GM12878 (cell line): ENCODE measurements around the gene SPTBN1. TPM values are rescaled to one million over a fixed set of nuclear protein-coding genes. Genes with fewer than 3 reads are reported as not detected.

Experiments used
- ATAC-seq: fragments of 200-7000 bp; cut with Tn5 transposase; 3 replicates; pipeline ENCODE4 v1.9.1; 2020; ENCODE audit warnings: mild to moderate bottlenecking, moderate library complexity
- BruUV-seq: library from RNA; stranded (reverse); fragments of 400-500 nt; replicated peaks from 2 replicates; lab custom pipeline; 2021; lab: Mats Ljungman, UMichigan
- CTCF ChIA-PET: fragments of 300-600 bp; sonication (Branson Sonifier 250); formaldehyde crosslinking; extraction: SDS; loops from one replicate; lab custom pipeline; 2021; ENCODE audit warnings: inconsistent platforms; lab: Yijun Ruan, JAX
- POLR2A ChIA-PET: fragments of 350-600 bp; formaldehyde crosslinking; extraction: SDS; loops from one replicate; lab custom pipeline; 2021; ENCODE audit warnings: inconsistent platforms; lab: Charles Lee
- RAD21 ChIA-PET: fragments of 300-600 bp; sonication (Branson Sonifier 250); formaldehyde crosslinking; loops from one replicate; lab custom pipeline; 2023; ENCODE audit warnings: antibody characterized with exemption; ENCODE audit not compliant: unreplicated experiment; lab: Charles Lee
- SMC1A ChIA-PET: fragments of 300-600 bp; sonication (Branson Sonifier 250); formaldehyde crosslinking; loops from one replicate; lab custom pipeline; 2023; ENCODE audit not compliant: unreplicated experiment, uncharacterized antibody; lab: Charles Lee
- DNase-seq: peaks from one replicate; pipeline ENCODE4 v3.0.0-alpha.2; 2011; ENCODE audit warnings: low read depth, low spot score
- FAIRE-seq: peaks from 3 replicates; lab custom pipeline; 2011; peaks lifted over from hg19 to GRCh38; lab: Jason Lieb, UNC
- H2AFZ ChIP-seq: 2 replicates; pipeline ENCODE4 v1.6.0; 2011; ENCODE audit warnings: low read depth, low read length, control low read depth; ENCODE audit not compliant: control insufficient read depth
- H3K27ac ChIP-seq: 2 replicates; pipeline ENCODE4 v1.5.1; 2011; ENCODE audit warnings: control low read depth; ENCODE audit not compliant: control insufficient read depth, insufficient read depth
- H3K27me3 ChIP-seq, 2 experiments: replicated peaks in 1 of 2; 2 replicates each; pipeline versions ENCODE4 v1.6.0 to v1.6.1; 2011; ENCODE audit warnings: low read length in 1 of 2; ENCODE audit not compliant: control insufficient read depth in 2 of 2, insufficient read depth in 2 of 2
- H3K36me3 ChIP-seq, 2 experiments: 2 replicates each; pipeline ENCODE4 v1.5.1; 2011; ENCODE audit warnings: low read length in 1 of 2; ENCODE audit not compliant: control insufficient read depth in 2 of 2, insufficient read depth in 2 of 2
- H3K4me1 ChIP-seq: 2 replicates; pipeline ENCODE4 v1.6.1; 2011; ENCODE audit warnings: mild to moderate bottlenecking, low read length, moderate library complexity, mixed read lengths; ENCODE audit not compliant: control insufficient read depth, insufficient read depth
- H3K4me2 ChIP-seq: 2 replicates; pipeline ENCODE4 v1.6.0; 2011; ENCODE audit warnings: control low read depth; ENCODE audit not compliant: control insufficient read depth, insufficient read depth
- H3K4me3 ChIP-seq: fragments of 200-600 bp; sonication (generic); 2 replicates; pipeline ENCODE4 v1.5.1; 2016
- H3K79me2 ChIP-seq: 2 replicates; pipeline ENCODE4 v1.6.0; 2011; ENCODE audit warnings: low read length; ENCODE audit not compliant: control insufficient read depth, insufficient read depth
- H3K9ac ChIP-seq: 2 replicates; pipeline ENCODE4 v1.8.0; 2011; ENCODE audit warnings: low read length, control low read depth, mixed read lengths; ENCODE audit not compliant: control insufficient read depth, insufficient read depth
- H3K9me3 ChIP-seq: replicated peaks from 3 replicates; pipeline ENCODE4 v1.5.1; 2011; ENCODE audit warnings: mild to moderate bottlenecking, low read length; ENCODE audit not compliant: control insufficient read depth, insufficient read depth
- H4K20me1 ChIP-seq: 2 replicates; pipeline ENCODE4 v1.6.0; 2011; ENCODE audit not compliant: control insufficient read depth, insufficient read depth
- MLLT1 ChIP-seq: fragments of 450-650 bp; IDR thresholded peaks from 2 replicates; pipeline ENCODE4 v1.6.1; 2016; ENCODE audit warnings: mild to moderate bottlenecking
- MTA2 ChIP-seq: fragments of 450-650 bp; IDR thresholded peaks from 2 replicates; pipeline ENCODE4 v1.6.1; 2016; ENCODE audit warnings: low read depth, mild to moderate bottlenecking, moderate library complexity
- POLR2AphosphoS5 ChIP-seq: IDR thresholded peaks from 2 replicates; pipeline ENCODE4 v1.6.1; 2011; ENCODE audit warnings: mild to moderate bottlenecking, low read length, inconsistent platforms
- SKIL ChIP-seq: fragments of 450-650 bp; IDR thresholded peaks from 2 replicates; pipeline ENCODE4 v1.6.1; 2017; ENCODE audit warnings: mild to moderate bottlenecking, low read depth, inconsistent platforms; ENCODE audit not compliant: poor library complexity, severe bottlenecking
- ZBED1 ChIP-seq: IDR thresholded peaks from 2 replicates; pipeline ENCODE4 v1.6.1; 2016; ENCODE audit warnings: borderline replicate concordance
- WGBS: methylation state at CpG from one replicate; pipeline ENCODE4 v1.1.6; 2016; ENCODE audit warnings: low lambda C conversion rate; ENCODE audit not compliant: insufficient replicate concordance, insufficient coverage; ENCODE audit errors: missing lambda C conversion rate; 5-methylcytosine and 5-hydroxymethylcytosine counted together
- in situ Hi-C: fragments of 300-500 bp; cut with MboI; formaldehyde crosslinking; loops from 9 replicates; pipeline ENCODE4 v1.14.3; 2018; ENCODE audit warnings: mixed read lengths
- intact Hi-C: fragments of 100-400 bp; cut with micrococcal nuclease; formaldehyde crosslinking; loops from one replicate; pipeline ENCODE4 v1.14.2; 2022; ENCODE audit not compliant: unreplicated experiment
- polyA plus RNA-seq, 11 experiments: library from polyadenylated mRNA; depleted of rRNA in 4 of 11; unstranded in 6 of 11; stranded (reverse) in 5 of 11; fragments of >200 nt; fragmentation: Nextera tagmentation in 4 of 11; fragmentation: Illumina TruSeq in 1 of 11; extraction: Ambion mirVana in 4 of 11; extraction: Trizol in 1 of 11; gene quantifications; 1 replicate in 1 of 11; 2 replicates in 10 of 11; pipeline versions ENCODE4 v1.2.1 to v1.2.3, GENCODE V29; 2011 to 2016; ENCODE audit warnings: inconsistent platforms in 2 of 11, missing spikeins in 2 of 11, low read depth in 1 of 11
- total RNA-seq, 4 experiments: library from RNA; depleted of rRNA in 3 of 4; stranded (reverse); fragments of >200 nt in 3 of 4; fragmentation: Illumina TruSeq in 1 of 4; extraction: Trizol in 1 of 4; gene quantifications; 2 replicates each; pipeline versions ENCODE4 v1.2.1 to v1.2.3, GENCODE V29; 2013 to 2021

The SPTBN1 gene
- total and polyA plus RNA-seq, 10 of the 15 experiments (the other 5 are each of a cell fraction or from before 2014, with no cell fraction given): 20.6 to 154 (median 76.7) TPM

- RAD21 ChIA-PET: interaction anchor here (0.8 to 10.8 kb wide), 7 partner anchors 9 to 148 kb away, joined by 3 to 195 read pairs (median 36); no protein-coding TSS in a partner anchor
- Histone ChIP-seq H3K9me3 (no peaks in the 10 kb centered on the region), H3K27me3 (no peaks in the 10 kb centered on the region), H4K20me1 (no peaks in the 10 kb centered on the region), H3K4me1 (peaks cover 13% of the 10 kb centered on the region), H3K36me3 (no peaks in the 10 kb centered on the region), H3K9ac (peak overlapping the region; percentile 85), H2AFZ (no peak overlapping the region), H3K79me2 (peaks cover 45% of the 10 kb centered on the region), H3K4me3 (peak overlapping the region; percentile 99; the same call in 1 of the 2 replicates), H3K27ac (no peak overlapping the region), H3K4me2 (peak overlapping the region; percentile 91)
- TF ChIP-seq POLR2AphosphoS5: no peak
- 0 out of 2 replicates have a peak, but pooled peaks have one; percentile 23 for TF ChIP-seq MTA2
- peak; percentile 4 for TF ChIP-seq SKIL
- TF ChIP-seq MLLT1: peak; percentile 30; the same call in 1 of the 2 replicates
- TF ChIP-seq ZBED1: no peak
- WGBS: 85% methylated on average over 1 of the region's 1 CpG
- SMC1A ChIA-PET: interaction anchor here (1.4 to 21.8 kb wide), 6 partner anchors 10 to 76 kb away, joined by 4 to 569 read pairs (median 31); no protein-coding TSS in a partner anchor
- FAIRE-seq (no peak), ATAC-seq (no peak), DNase-seq (no peak)
- in situ Hi-C loops: no loop called here
- CTCF ChIA-PET: interaction anchor here (1.1 to 2.2 kb wide), 3 partner anchors 10 to 95 kb away, joined by 3 to 10 read pairs (median 3); no protein-coding TSS in a partner anchor
- POLR2A ChIA-PET: interaction anchor here (1.1 to 14.4 kb wide), 3 partner anchors 17 to 44 kb away, joined by 5 to 504 read pairs (median 43); no protein-coding TSS in a partner anchor
- BruUV-seq: no TSS peak
- intact Hi-C loops: no loop called here
Observed at GRCh38 chr2:54557211-54557600, 101.1 kb downstream of the SPTBN1 start.
